HEK293 (cell line): ENCODE results near the gene CIROP.

Experiments used
- CTCF ChIA-PET: fragments of 350-600 bp; formaldehyde crosslinking; extraction: SDS; loops from one replicate; lab custom pipeline; 2021; ENCODE audit warnings: antibody characterized with exemption; lab: Yijun Ruan, JAX
- POLR2A ChIA-PET: fragments of 300-600 bp; formaldehyde crosslinking; extraction: SDS; loops from one replicate; lab custom pipeline; 2020; ENCODE audit warnings: antibody characterized with exemption, inconsistent platforms; lab: Yijun Ruan, JAX
- H3K27ac ChIP-seq: fragments of 200-500 bp; sonication (Bioruptor generic); 2 replicates; pipeline ENCODE4 v1.5.1; 2014; ENCODE audit warnings: low read depth, low read length, control low read depth, inconsistent platforms; ENCODE audit errors: extremely low read depth
- H3K36me3 ChIP-seq, 2 experiments: fragments of 200-500 bp in 1 of 2; sonication (Bioruptor generic) in 1 of 2; 1 replicate in 1 of 2; 2 replicates in 1 of 2; pipeline ENCODE4 v1.5.1; 2014 to 2017; ENCODE audit warnings: inconsistent platforms in 2 of 2, low read length in 2 of 2; ENCODE audit not compliant: control insufficient read depth in 2 of 2, insufficient read depth in 1 of 2
- H3K4me1 ChIP-seq: fragments of 200-500 bp; sonication (Bioruptor generic); 2 replicates; pipeline ENCODE4 v1.5.1; 2014; ENCODE audit warnings: mild to moderate bottlenecking, low read length, inconsistent platforms; ENCODE audit not compliant: control insufficient read depth, insufficient read depth
- H3K4me3 ChIP-seq: 2 replicates; pipeline ENCODE4 v1.5.1; 2011; ENCODE audit warnings: low read depth, mild to moderate bottlenecking, control low read depth, low read length, moderate library complexity
- H3K9me3 ChIP-seq: fragments of 200-500 bp; sonication (Bioruptor generic); 2 replicates; pipeline ENCODE4 v1.5.1; 2014; ENCODE audit warnings: low read depth, low read length, inconsistent platforms; ENCODE audit not compliant: control insufficient read depth, insufficient read depth
- BCL11A ChIP-seq: fragments of 450-650 bp; formaldehyde crosslinking; IDR thresholded peaks from 2 replicates; pipeline ENCODE4 v1.5.1; 2016; ENCODE audit warnings: low read depth, missing biosample characterization, missing genetic modification characterization
- GLI4 ChIP-seq: fragments of 450-650 bp; formaldehyde crosslinking; IDR thresholded peaks from 2 replicates; pipeline ENCODE4 v1.5.1; 2016; ENCODE audit warnings: missing biosample characterization, missing genetic modification characterization
- GLIS1 ChIP-seq: fragments of 450-650 bp; formaldehyde crosslinking; IDR thresholded peaks from 2 replicates; pipeline ENCODE4 v1.5.1; 2016; ENCODE audit warnings: missing biosample characterization, missing genetic modification characterization
- KLF17 ChIP-seq: fragments of 450-650 bp; formaldehyde crosslinking; IDR thresholded peaks from 2 replicates; pipeline ENCODE4 v1.5.1; 2016; ENCODE audit warnings: missing biosample characterization, missing genetic modification characterization
- REST ChIP-seq: fragments of 450-650 bp; formaldehyde crosslinking; IDR thresholded peaks from 2 replicates; pipeline ENCODE4 v1.5.1; 2016; ENCODE audit warnings: missing biosample characterization, missing genetic modification characterization
- SALL2 ChIP-seq: fragments of 450-650 bp; formaldehyde crosslinking; IDR thresholded peaks from 2 replicates; pipeline ENCODE4 v1.5.0; 2017; ENCODE audit warnings: missing biosample characterization, mild to moderate bottlenecking, missing genetic modification characterization, borderline replicate concordance
- SCRT1 ChIP-seq: fragments of 450-650 bp; formaldehyde crosslinking; IDR thresholded peaks from 2 replicates; pipeline ENCODE4 v1.5.1; 2016; ENCODE audit warnings: missing biosample characterization, missing genetic modification characterization, borderline replicate concordance
- WT1 ChIP-seq: fragments of 450-650 bp; formaldehyde crosslinking; IDR thresholded peaks from 2 replicates; pipeline ENCODE4 v1.5.1; 2016; ENCODE audit warnings: missing biosample characterization, missing genetic modification characterization
- ZBTB1 ChIP-seq: fragments of 450-650 bp; formaldehyde crosslinking; IDR thresholded peaks from 2 replicates; pipeline ENCODE4 v1.5.1; 2016; ENCODE audit warnings: missing biosample characterization, missing genetic modification characterization
- ZBTB7A ChIP-seq: fragments of 450-650 bp; formaldehyde crosslinking; IDR thresholded peaks from 2 replicates; pipeline ENCODE4 v1.5.1; 2016; ENCODE audit warnings: low read depth, missing biosample characterization, missing genetic modification characterization
- ZFHX2 ChIP-seq: fragments of 450-650 bp; formaldehyde crosslinking; conservative IDR thresholded peaks from 2 replicates; pipeline ENCODE4 v1.5.1; 2016; ENCODE audit warnings: missing biosample characterization, missing genetic modification characterization
- ZFP41 ChIP-seq: fragments of 450-650 bp; formaldehyde crosslinking; IDR thresholded peaks from 2 replicates; pipeline ENCODE4 v1.5.1; 2016; ENCODE audit warnings: missing biosample characterization, missing genetic modification characterization, borderline replicate concordance
- ZNF121 ChIP-seq: fragments of 450-650 bp; formaldehyde crosslinking; IDR thresholded peaks from 2 replicates; pipeline ENCODE4 v1.5.1; 2016; ENCODE audit warnings: missing biosample characterization, missing genetic modification characterization
- ZNF138 ChIP-seq: fragments of 450-650 bp; formaldehyde crosslinking; IDR thresholded peaks from 2 replicates; pipeline ENCODE4 v1.5.1; 2016; ENCODE audit warnings: missing biosample characterization, missing genetic modification characterization, borderline replicate concordance
- ZNF169 ChIP-seq: fragments of 450-650 bp; formaldehyde crosslinking; IDR thresholded peaks from 2 replicates; pipeline ENCODE4 v1.5.1; 2016; ENCODE audit warnings: missing biosample characterization, missing genetic modification characterization
- ZNF175 ChIP-seq: fragments of 450-650 bp; formaldehyde crosslinking; IDR thresholded peaks from 2 replicates; pipeline ENCODE4 v1.5.1; 2016; ENCODE audit warnings: missing biosample characterization, missing genetic modification characterization
- ZNF202 ChIP-seq: fragments of 450-650 bp; formaldehyde crosslinking; IDR thresholded peaks from 2 replicates; pipeline ENCODE4 v1.5.1; 2016; ENCODE audit warnings: missing biosample characterization, missing genetic modification characterization, borderline replicate concordance
- ZNF26 ChIP-seq: fragments of 450-650 bp; formaldehyde crosslinking; IDR thresholded peaks from 2 replicates; pipeline ENCODE4 v1.5.1; 2016; ENCODE audit warnings: missing biosample characterization, missing genetic modification characterization
- ZNF335 ChIP-seq: fragments of 450-650 bp; formaldehyde crosslinking; conservative IDR thresholded peaks from 2 replicates; pipeline ENCODE4 v1.5.1; 2016; ENCODE audit warnings: missing biosample characterization, missing genetic modification characterization
- ZNF423 ChIP-seq: fragments of 450-650 bp; formaldehyde crosslinking; IDR thresholded peaks from 2 replicates; pipeline ENCODE4 v1.5.1; 2016; ENCODE audit warnings: missing biosample characterization, missing genetic modification characterization
- ZNF433 ChIP-seq: fragments of 450-650 bp; formaldehyde crosslinking; IDR thresholded peaks from 2 replicates; pipeline ENCODE4 v1.5.1; 2016; ENCODE audit warnings: missing biosample characterization, missing genetic modification characterization, low read depth
- ZNF529 ChIP-seq: fragments of 450-650 bp; formaldehyde crosslinking; IDR thresholded peaks from 2 replicates; pipeline ENCODE4 v1.5.1; 2017; ENCODE audit warnings: missing genetic modification characterization, missing biosample characterization; ENCODE audit not compliant: insufficient replicate concordance
- ZNF548 ChIP-seq: fragments of 450-650 bp; formaldehyde crosslinking; IDR thresholded peaks from 2 replicates; pipeline ENCODE4 v1.5.1; 2016; ENCODE audit warnings: missing biosample characterization, missing genetic modification characterization
- ZNF558 ChIP-seq: fragments of 450-650 bp; formaldehyde crosslinking; IDR thresholded peaks from 2 replicates; pipeline ENCODE4 v1.5.1; 2016; ENCODE audit warnings: missing biosample characterization, missing genetic modification characterization
- ZNF561 ChIP-seq: fragments of 450-650 bp; IDR thresholded peaks from 2 replicates; pipeline ENCODE4 v1.5.1; 2018; ENCODE audit warnings: missing biosample characterization, missing genetic modification characterization, borderline replicate concordance
- ZNF777 ChIP-seq: fragments of 450-650 bp; formaldehyde crosslinking; IDR thresholded peaks from 2 replicates; pipeline ENCODE4 v1.5.1; 2017; ENCODE audit warnings: missing biosample characterization, missing genetic modification characterization, borderline replicate concordance

CIROP gene

GRCh38 chr14:23129759-23130316 lies 25.0 kb upstream of the CIROP start:
- no peak for TF ChIP-seq ZNF561 (tag by site-specific recombination)
- no peak for TF ChIP-seq KLF17 (tag by site-specific recombination)
- TF ChIP-seq ZNF777 (tag by site-specific recombination) = no peak
- no peak for TF ChIP-seq ZNF423 (tag by site-specific recombination)
- no peak for TF ChIP-seq ZNF335 (tag by site-specific recombination)
- no peak for TF ChIP-seq BCL11A (tag by site-specific recombination)
- no peak for TF ChIP-seq ZNF202 (tag by site-specific recombination)
- no peak for TF ChIP-seq ZBTB7A (tag by site-specific recombination)
- no peak for TF ChIP-seq ZNF433 (tag by site-specific recombination)
- no peak for TF ChIP-seq ZBTB1 (tag by site-specific recombination)
- TF ChIP-seq REST (tag by site-specific recombination) = no peak
- no peak for TF ChIP-seq ZFP41
- no peak for TF ChIP-seq ZFHX2 (tag by site-specific recombination)
- TF ChIP-seq ZNF558 = no peak
- TF ChIP-seq GLIS1 (tag by site-specific recombination) = no peak
- TF ChIP-seq SALL2 (tag by site-specific recombination) = no peak
- no peak for TF ChIP-seq WT1 (tag by site-specific recombination)
- no peak for TF ChIP-seq ZNF121 (tag by site-specific recombination)
- no peak for TF ChIP-seq ZNF138 (tag by site-specific recombination)
- ChIA-PET POLR2A (interaction anchor here (0.7 to 1.5 kb wide), 2 partner anchors 9 to 15 kb away, joined by 4 read pairs; no protein-coding TSS in a partner anchor), CTCF (interaction anchor here (2.6 to 2.9 kb wide), 2 partner anchors 9 to 57 kb away, joined by 16 to 25 read pairs; no protein-coding TSS in a partner anchor)
- Histone ChIP-seq H3K4me3 (no peak overlapping the region), H3K9me3 (no peaks in the 10 kb centered on the region), H3K36me3 (peaks cover 0 to 11% of the 10 kb centered on the region in 2 experiments; a peak in 2 of 3 replicates), H3K4me1 (no peaks in the 10 kb centered on the region), H3K27ac (no peak overlapping the region)

GRCh38 chr14:23128969-23129758 lies 24.4 kb upstream of the CIROP start:
- POLR2A ChIA-PET = interaction anchor here (0.7 to 1.5 kb wide), 2 partner anchors 9 to 16 kb away, joined by 4 read pairs; no protein-coding TSS in a partner anchor
- Histone ChIP-seq H3K4me3 (no peak overlapping the region), H3K36me3 (peaks cover 0 to 11% of the 10 kb centered on the region in 2 experiments; a peak in 2 of 3 replicates), H3K27ac (no peak overlapping the region), H3K4me1 (no peaks in the 10 kb centered on the region), H3K9me3 (no peaks in the 10 kb centered on the region)
- CTCF ChIA-PET = interaction anchor here (0.6 to 2.9 kb wide), 4 partner anchors 8 to 58 kb away, joined by 3 to 25 read pairs (median 10); no protein-coding TSS in a partner anchor
- TF ChIP-seq ZNF529 (tag by site-specific recombination) = no peak
- no peak for TF ChIP-seq ZNF169
- no peak for TF ChIP-seq SCRT1 (tag by site-specific recombination)
- TF ChIP-seq ZNF175 (tag by site-specific recombination) = no peak
- TF ChIP-seq ZNF26 (tag by site-specific recombination) = no peak
- TF ChIP-seq ZNF548 (tag by site-specific recombination) = no peak
- TF ChIP-seq GLI4 = no peak
